Loucy (cell line): Measurements from ENCODE around the gene PDE10A.

ENCODE experiments used
- EZH2phosphoT487 ChIP-seq: fragments of 200-600 bp; IDR thresholded peaks from 2 replicates; pipeline ENCODE4 v1.6.1; 2018; ENCODE audit warnings: antibody characterized with exemption, mild to moderate bottlenecking, moderate library complexity, borderline replicate concordance
- TF ChIP-seq, protein P1 (sequence below): fragments of 200-600 bp; sonication (generic); conservative IDR thresholded peaks from 2 replicates; pipeline ENCODE4 v1.5.1; 2014; ENCODE audit warnings: mild to moderate bottlenecking, antibody characterized with exemption, low read length

DNA sequence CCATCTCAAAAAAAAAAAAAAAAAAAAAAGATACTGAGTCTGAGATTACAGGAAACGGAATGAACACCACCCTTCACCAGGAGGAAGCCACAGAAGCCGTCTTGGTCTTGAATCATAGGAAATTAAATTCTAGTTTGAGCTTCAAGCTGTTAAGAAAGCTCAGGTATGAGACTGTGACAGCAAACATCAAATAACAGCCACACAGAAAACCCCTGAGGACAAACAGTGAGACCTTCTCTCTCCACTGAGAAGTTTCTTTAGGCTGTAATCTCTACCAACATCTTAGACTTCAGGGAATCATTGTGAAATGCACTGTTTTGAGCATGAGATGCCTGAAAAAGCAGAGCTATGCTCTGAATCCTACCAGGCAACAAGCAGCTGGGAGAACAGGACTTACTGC, 30.8 kb downstream of the PDE10A start:
- TF ChIP-seq, protein P1, sequence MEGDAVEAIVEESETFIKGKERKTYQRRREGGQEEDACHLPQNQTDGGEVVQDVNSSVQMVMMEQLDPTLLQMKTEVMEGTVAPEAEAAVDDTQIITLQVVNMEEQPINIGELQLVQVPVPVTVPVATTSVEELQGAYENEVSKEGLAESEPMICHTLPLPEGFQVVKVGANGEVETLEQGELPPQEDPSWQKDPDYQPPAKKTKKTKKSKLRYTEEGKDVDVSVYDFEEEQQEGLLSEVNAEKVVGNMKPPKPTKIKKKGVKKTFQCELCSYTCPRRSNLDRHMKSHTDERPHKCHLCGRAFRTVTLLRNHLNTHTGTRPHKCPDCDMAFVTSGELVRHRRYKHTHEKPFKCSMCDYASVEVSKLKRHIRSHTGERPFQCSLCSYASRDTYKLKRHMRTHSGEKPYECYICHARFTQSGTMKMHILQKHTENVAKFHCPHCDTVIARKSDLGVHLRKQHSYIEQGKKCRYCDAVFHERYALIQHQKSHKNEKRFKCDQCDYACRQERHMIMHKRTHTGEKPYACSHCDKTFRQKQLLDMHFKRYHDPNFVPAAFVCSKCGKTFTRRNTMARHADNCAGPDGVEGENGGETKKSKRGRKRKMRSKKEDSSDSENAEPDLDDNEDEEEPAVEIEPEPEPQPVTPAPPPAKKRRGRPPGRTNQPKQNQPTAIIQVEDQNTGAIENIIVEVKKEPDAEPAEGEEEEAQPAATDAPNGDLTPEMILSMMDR, result no peak
- no peak for TF ChIP-seq EZH2phosphoT487
